Neural cell (in vitro differentiated cells): ENCODE results near the gene MYCN. TPM values are rescaled to one million over a fixed set of nuclear protein-coding genes. Genes with fewer than 3 reads are reported as not detected.

Experiments used
- H2AFZ ChIP-seq: fragments of 200-600, 300-800 bp; sonication (generic), shearing (Covaris generic); 2 replicates; pipeline ENCODE4 v1.6.0; 2014; ENCODE audit warnings: low read depth, mild to moderate bottlenecking, antibody characterized with exemption, low read length, moderate library complexity
- H3F3A ChIP-seq: fragments of 200-600 bp; shearing (Covaris generic); 2 replicates; pipeline ENCODE4 v1.6.1; 2016; ENCODE audit warnings: mild to moderate bottlenecking, moderate library complexity, mixed read lengths, antibody characterized with exemption, low read length; ENCODE audit not compliant: insufficient read depth, poor library complexity, severe bottlenecking
- H3K27ac ChIP-seq: fragments of 200-600, 300-800 bp; sonication (generic), shearing (Covaris generic); 2 replicates; pipeline ENCODE4 v1.5.1; 2014; ENCODE audit warnings: mild to moderate bottlenecking, low read length, moderate library complexity
- H3K27me3 ChIP-seq: fragments of 300-800, 200-600 bp; sonication (generic), shearing (Covaris generic); 2 replicates; pipeline ENCODE4 v1.6.0; 2014; ENCODE audit warnings: mild to moderate bottlenecking, low read depth, low read length, moderate library complexity; ENCODE audit not compliant: insufficient read depth
- H3K36me3 ChIP-seq: fragments of 300-800, 200-600 bp; sonication (generic), shearing (Covaris generic); 2 replicates; pipeline ENCODE4 v1.5.1; 2014; ENCODE audit warnings: mild to moderate bottlenecking, antibody characterized with exemption, low read length, moderate library complexity; ENCODE audit not compliant: insufficient read depth
- H3K4me2 ChIP-seq: fragments of 300-800, 200-600 bp; sonication (generic), shearing (Covaris generic); 2 replicates; pipeline ENCODE4 v1.6.0; 2014; ENCODE audit warnings: mild to moderate bottlenecking, low read length
- H3K4me3 ChIP-seq: fragments of 300-800, 200-600 bp; sonication (generic), shearing (Covaris generic); 2 replicates; pipeline ENCODE4 v1.5.1; 2014; ENCODE audit warnings: mild to moderate bottlenecking, low read length, moderate library complexity
- H3K79me2 ChIP-seq: fragments of 200-600 bp; shearing (Covaris generic); replicated peaks from 2 replicates; pipeline ENCODE4 v1.6.0; 2014; ENCODE audit warnings: mild to moderate bottlenecking, low read length, moderate library complexity; ENCODE audit not compliant: insufficient read depth
- H3K9ac ChIP-seq: fragments of 300-800, 200-600 bp; sonication (generic), shearing (Covaris generic); 2 replicates; pipeline ENCODE4 v1.6.1; 2016; ENCODE audit warnings: mild to moderate bottlenecking, low read length, mixed read lengths
- H3K9me2 ChIP-seq: fragments of 200-600 bp; shearing (Covaris generic); 2 replicates; pipeline ENCODE4 v1.6.1; 2016; ENCODE audit warnings: mild to moderate bottlenecking, low read length, mixed read lengths; ENCODE audit not compliant: insufficient read depth
- H3K9me3 ChIP-seq: fragments of 200-600, 300-800 bp; sonication (generic), shearing (Covaris generic); 2 replicates; pipeline ENCODE4 v1.6.1; 2016; ENCODE audit warnings: mild to moderate bottlenecking, mixed run types, low read length, moderate library complexity, mixed read lengths
- H4K20me1 ChIP-seq: fragments of 200-600 bp; shearing (Covaris generic); 2 replicates; pipeline ENCODE4 v1.6.1; 2016; ENCODE audit warnings: mild to moderate bottlenecking, mixed run types; ENCODE audit not compliant: insufficient read depth
- EZH2 ChIP-seq: fragments of 200-600, 300-800 bp; shearing (Covaris generic), sonication (generic); IDR thresholded peaks from 2 replicates; pipeline ENCODE4 v1.6.1; 2014; ENCODE audit warnings: antibody characterized with exemption, low read length, borderline replicate concordance, mild to moderate bottlenecking; ENCODE audit not compliant: insufficient read depth, poor library complexity, severe bottlenecking
- MXI1 ChIP-seq: fragments of 450-650 bp; conservative IDR thresholded peaks from 2 replicates; pipeline ENCODE4 v1.6.1; 2014; ENCODE audit warnings: antibody characterized with exemption, mild to moderate bottlenecking; ENCODE audit not compliant: poor library complexity, severe bottlenecking
- RAD21 ChIP-seq: fragments of 450-650 bp; conservative IDR thresholded peaks from 2 replicates; pipeline ENCODE4 v1.6.1; 2014; ENCODE audit warnings: antibody characterized with exemption, mild to moderate bottlenecking, moderate library complexity
- SMC3 ChIP-seq: fragments of 450-650 bp; conservative IDR thresholded peaks from 2 replicates; pipeline ENCODE4 v1.6.1; 2014; ENCODE audit warnings: antibody characterized with exemption, mild to moderate bottlenecking, moderate library complexity; ENCODE audit not compliant: poor library complexity
- TAF1 ChIP-seq: IDR thresholded peaks from 2 replicates; pipeline ENCODE4 v1.6.1; 2012; ENCODE audit warnings: low read depth
- polyA plus RNA-seq: library from polyadenylated mRNA; depleted of rRNA; stranded (reverse); fragments of >200 nt; gene quantifications from 2 replicates; pipeline ENCODE4 v1.2.3, GENCODE V29; 2014
- TF ChIP-seq, protein P1 (sequence below): fragments of 450-650 bp; IDR thresholded peaks from 2 replicates; pipeline ENCODE4 v1.5.1; 2014; ENCODE audit warnings: antibody characterized with exemption, mild to moderate bottlenecking, moderate library complexity; ENCODE audit not compliant: poor library complexity, severe bottlenecking
- TF ChIP-seq, protein P2 (sequence below): IDR thresholded peaks from 2 replicates; pipeline ENCODE4 v1.6.1; 2012; ENCODE audit warnings: borderline replicate concordance

The MYCN gene
- polyA plus RNA-seq, 1 donor from 2014 or later = 25.1 TPM

DNA sequence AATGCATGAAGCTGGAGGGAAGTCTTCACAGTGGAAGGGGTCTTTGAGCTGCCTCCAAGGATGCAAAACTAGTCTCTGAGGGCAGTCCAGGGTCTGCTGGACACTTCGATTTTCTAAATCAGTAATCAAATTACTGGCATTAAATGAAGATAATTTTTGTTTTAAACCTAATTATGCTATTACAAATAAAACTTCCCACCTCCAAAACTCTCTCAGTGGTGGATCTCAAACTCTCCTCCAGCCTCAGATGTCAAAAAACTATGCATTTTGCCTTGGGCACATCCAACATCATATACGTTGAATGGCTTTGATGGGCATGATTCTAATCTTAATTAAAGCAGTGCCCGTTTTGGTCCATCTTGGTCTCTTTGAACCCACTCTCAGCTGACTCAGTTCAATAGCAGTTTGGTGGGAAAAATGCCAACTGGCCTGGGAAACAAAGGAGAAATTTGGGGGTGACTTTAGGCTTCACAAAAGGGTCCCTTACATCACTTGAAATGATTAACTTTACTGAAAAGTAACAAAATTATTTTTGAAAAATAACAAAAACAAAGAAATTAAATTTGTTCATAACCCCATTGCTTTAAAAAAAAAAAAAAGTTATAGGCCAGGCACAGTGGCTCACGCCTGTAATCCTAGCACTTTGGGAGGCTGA, 5.9 kb upstream of the MYCN start:
- no peak for TF ChIP-seq SMC3
- no peak for TF ChIP-seq EZH2
- no peak overlapping the region for H3K9ac ChIP-seq
- no peaks in the 10 kb centered on the region for H3K9me3 ChIP-seq
- H3K27me3 ChIP-seq = no peaks in the 10 kb centered on the region
- H3K79me2 ChIP-seq = no peaks in the 10 kb centered on the region
- H3K4me2 ChIP-seq = no peak overlapping the region
- no peaks in the 10 kb centered on the region for H3F3A ChIP-seq
- H3K36me3 ChIP-seq = no peaks in the 10 kb centered on the region
- H3K9me2 ChIP-seq = no peaks in the 10 kb centered on the region
- H3K27ac ChIP-seq = no peak overlapping the region
- H2AFZ ChIP-seq = no peak overlapping the region
- H3K4me3 ChIP-seq = no peak overlapping the region
- H4K20me1 ChIP-seq = no peaks in the 10 kb centered on the region

DNA sequence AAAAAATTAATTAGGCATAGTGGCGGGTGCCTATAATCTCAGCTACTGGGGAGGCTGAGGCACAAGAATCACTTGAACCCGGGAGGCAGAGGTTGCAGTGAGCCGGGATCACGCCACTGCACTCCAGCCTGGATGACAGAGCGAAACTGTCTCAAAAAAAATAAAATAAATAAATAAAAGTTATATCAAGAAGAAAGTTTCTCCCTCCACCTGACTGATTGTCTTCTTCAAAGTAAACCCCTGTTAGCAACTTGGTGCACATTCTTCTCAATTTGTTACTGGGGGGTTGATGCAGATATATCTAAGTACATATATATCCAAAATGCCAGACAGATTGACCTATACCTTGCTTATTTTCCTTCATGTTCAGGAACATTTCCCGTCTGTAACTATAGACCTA, 5.2 kb upstream of the MYCN start:
- TF ChIP-seq SMC3 = no peak
- no peak for TF ChIP-seq TAF1
- no peak for TF ChIP-seq MXI1
- no peak for TF ChIP-seq EZH2
- no peak overlapping the region for H3K4me3 ChIP-seq

DNA sequence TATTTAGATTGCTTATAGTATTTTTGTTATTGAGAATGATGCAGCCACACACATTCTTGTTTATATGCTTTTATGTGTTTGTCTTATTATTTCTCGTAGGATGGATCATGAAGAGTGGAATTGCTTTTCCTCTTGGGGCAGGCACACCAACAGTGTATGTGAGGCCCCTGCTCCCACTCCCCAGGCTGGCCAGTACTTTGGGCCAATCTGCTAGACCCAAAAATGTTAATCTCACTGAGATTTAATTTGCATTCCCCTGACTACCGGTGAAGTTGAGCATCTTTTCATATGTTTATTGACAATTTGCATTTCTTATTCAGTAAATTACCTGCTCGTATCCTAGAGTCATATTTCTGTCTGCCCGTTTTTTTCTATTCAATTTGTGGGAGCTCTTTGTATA, 4.7 kb upstream of the MYCN start:
- TF ChIP-seq MXI1 (no peak), EZH2 (no peak), RAD21 (no peak)
- TF ChIP-seq, protein P1, sequence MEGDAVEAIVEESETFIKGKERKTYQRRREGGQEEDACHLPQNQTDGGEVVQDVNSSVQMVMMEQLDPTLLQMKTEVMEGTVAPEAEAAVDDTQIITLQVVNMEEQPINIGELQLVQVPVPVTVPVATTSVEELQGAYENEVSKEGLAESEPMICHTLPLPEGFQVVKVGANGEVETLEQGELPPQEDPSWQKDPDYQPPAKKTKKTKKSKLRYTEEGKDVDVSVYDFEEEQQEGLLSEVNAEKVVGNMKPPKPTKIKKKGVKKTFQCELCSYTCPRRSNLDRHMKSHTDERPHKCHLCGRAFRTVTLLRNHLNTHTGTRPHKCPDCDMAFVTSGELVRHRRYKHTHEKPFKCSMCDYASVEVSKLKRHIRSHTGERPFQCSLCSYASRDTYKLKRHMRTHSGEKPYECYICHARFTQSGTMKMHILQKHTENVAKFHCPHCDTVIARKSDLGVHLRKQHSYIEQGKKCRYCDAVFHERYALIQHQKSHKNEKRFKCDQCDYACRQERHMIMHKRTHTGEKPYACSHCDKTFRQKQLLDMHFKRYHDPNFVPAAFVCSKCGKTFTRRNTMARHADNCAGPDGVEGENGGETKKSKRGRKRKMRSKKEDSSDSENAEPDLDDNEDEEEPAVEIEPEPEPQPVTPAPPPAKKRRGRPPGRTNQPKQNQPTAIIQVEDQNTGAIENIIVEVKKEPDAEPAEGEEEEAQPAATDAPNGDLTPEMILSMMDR = no peak
- TF ChIP-seq, protein P2, sequence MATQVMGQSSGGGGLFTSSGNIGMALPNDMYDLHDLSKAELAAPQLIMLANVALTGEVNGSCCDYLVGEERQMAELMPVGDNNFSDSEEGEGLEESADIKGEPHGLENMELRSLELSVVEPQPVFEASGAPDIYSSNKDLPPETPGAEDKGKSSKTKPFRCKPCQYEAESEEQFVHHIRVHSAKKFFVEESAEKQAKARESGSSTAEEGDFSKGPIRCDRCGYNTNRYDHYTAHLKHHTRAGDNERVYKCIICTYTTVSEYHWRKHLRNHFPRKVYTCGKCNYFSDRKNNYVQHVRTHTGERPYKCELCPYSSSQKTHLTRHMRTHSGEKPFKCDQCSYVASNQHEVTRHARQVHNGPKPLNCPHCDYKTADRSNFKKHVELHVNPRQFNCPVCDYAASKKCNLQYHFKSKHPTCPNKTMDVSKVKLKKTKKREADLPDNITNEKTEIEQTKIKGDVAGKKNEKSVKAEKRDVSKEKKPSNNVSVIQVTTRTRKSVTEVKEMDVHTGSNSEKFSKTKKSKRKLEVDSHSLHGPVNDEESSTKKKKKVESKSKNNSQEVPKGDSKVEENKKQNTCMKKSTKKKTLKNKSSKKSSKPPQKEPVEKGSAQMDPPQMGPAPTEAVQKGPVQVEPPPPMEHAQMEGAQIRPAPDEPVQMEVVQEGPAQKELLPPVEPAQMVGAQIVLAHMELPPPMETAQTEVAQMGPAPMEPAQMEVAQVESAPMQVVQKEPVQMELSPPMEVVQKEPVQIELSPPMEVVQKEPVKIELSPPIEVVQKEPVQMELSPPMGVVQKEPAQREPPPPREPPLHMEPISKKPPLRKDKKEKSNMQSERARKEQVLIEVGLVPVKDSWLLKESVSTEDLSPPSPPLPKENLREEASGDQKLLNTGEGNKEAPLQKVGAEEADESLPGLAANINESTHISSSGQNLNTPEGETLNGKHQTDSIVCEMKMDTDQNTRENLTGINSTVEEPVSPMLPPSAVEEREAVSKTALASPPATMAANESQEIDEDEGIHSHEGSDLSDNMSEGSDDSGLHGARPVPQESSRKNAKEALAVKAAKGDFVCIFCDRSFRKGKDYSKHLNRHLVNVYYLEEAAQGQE = no peak
- H3K4me2 ChIP-seq = no peak overlapping the region
- no peak overlapping the region for H3K4me3 ChIP-seq
- H3K27ac ChIP-seq = no peak overlapping the region
- H3K27me3 ChIP-seq = no peaks in the 10 kb centered on the region
- H3K79me2 ChIP-seq = peaks cover 7% of the 10 kb centered on the region
- H3K9ac ChIP-seq = no peak overlapping the region
- no peaks in the 10 kb centered on the region for H3K36me3 ChIP-seq
- no peaks in the 10 kb centered on the region for H3K9me3 ChIP-seq
- H4K20me1 ChIP-seq = no peaks in the 10 kb centered on the region
- no peaks in the 10 kb centered on the region for H3F3A ChIP-seq
- no peak overlapping the region for H2AFZ ChIP-seq
- no peaks in the 10 kb centered on the region for H3K9me2 ChIP-seq

More for the DNA sequence above, 5.2 kb upstream of the MYCN start:
- Histone ChIP-seq H3K9ac (no peak overlapping the region), H3K27ac (no peak overlapping the region), H3F3A (no peaks in the 10 kb centered on the region), H3K9me3 (no peaks in the 10 kb centered on the region), H2AFZ (no peak overlapping the region), H3K79me2 (peaks cover 4% of the 10 kb centered on the region), H3K9me2 (no peaks in the 10 kb centered on the region), H3K27me3 (no peaks in the 10 kb centered on the region), H4K20me1 (no peaks in the 10 kb centered on the region), H3K4me2 (no peak overlapping the region), H3K36me3 (no peaks in the 10 kb centered on the region)
